ENCODE measurements around the gene LZTS2.

The LZTS2 gene

DNA sequence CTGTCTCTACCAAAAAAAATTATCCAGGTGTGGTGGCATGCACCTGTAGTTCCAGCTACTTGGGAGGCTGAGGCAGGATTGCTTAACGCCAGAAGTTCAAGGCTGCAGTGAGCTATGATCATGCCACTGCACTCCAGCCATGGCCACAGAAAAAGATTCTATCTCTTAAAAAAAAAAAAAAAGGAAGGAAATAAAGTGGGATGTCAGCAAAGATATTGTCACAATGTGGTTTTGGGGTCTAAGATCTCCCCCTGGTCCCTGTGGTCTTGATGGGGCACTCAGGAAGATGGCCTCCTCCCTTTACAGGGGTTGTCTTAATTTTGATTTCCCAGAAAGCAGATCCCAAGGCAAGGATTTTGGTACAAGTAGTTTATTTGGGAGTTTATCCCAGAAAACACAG lies 54.7 kb downstream of the LZTS2 start:
- DNase-seq (ENCODE audit: low read depth): no peak

DNA sequence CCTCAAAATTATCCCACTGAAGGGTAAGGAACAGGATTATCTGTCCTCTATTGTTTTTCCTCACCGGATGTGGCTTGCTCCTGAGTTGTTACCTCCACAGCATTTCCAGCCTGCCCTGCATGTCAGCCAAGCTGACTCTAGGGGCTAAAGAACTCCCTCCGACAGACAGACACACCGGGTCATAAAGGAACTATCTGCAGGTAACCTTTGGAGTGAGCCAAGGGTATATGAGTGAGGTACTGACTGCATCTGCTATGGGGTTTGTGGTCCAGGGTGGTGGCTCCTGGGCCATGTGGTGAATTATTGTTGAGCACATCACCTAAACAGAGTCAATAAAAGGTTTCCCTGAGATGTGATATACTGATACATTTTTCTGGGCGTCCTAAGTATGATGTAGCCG lies 55.3 kb downstream of the LZTS2 start:
- DNase-seq (ENCODE audit: low read depth): no peak

DNA sequence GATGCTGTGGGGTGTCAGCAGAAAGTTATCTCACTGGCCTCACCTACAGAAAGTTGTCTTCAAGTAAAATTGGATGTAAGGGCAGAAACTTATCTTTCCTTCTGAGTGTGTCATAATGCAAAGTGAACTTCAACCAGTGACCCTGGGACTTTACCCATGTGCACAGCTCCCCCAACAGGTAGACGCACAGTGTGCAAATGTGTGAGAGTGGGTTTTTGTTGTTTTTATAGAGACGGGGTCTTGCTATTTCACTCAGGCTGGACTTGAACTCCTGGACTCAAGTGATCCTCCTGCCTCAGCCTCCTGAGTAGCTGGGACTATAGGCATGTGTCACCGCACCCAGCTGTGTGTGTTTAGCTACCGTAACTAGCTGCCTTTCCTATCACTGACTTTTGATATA lies 55.8 kb downstream of the LZTS2 start:
- no peak for DNase-seq (ENCODE audit: low read depth)

DNA sequence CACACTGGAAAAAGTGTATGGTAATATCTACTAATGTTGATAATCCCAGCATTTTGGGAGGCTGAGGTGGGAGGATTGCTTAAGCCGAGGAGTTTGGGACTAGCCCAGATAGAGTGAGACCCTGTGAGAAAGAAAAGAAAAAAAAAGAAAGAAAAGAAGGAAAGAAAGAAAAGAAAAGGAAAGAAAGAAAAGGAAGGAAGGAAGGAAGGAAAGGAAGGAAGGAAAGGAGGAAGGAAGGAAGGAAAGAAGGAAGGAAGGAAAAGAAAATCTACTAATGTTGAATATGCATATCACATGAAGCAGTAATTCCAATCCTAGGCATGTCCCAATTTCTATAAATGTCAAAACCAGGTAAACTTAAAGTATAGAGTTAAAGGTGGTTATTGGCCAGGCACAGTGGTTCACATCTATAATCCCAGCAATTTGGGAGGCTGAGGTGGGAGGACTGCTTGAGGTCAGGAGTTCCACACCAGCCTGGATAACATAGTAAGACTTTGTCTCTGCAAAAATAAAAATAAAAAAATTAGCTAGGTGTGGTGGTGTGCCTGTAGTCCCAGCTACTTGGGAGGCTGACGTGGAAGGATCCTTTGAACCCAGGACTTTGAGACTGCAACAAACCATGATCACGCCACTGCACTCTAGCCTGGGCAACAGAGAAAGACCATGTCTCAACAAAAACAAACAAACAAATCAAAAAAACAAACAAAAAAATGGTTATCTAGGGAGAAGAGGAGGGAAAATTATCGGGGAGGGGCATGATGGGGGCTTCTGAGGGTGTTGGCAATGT lies 57.0 kb downstream of the LZTS2 start:
- no peak for DNase-seq (ENCODE audit: low read depth)

Data from stimulated activated CD8-positive, alpha-beta memory T cell treated with anti-CD3 and anti-CD28 coated beads, Interleukin-7, amount 100 ng/mL, for 24 hours (primary cell).